ENCODE results near the gene MLXIP. TPM values are rescaled to one million over a fixed set of nuclear protein-coding genes. Genes with fewer than 3 reads are reported as not detected.

The MLXIP gene
- total and polyA plus RNA-seq, 9 of the 15 experiments (the other 6 are each of a cell fraction or from before 2014, with no cell fraction given): 2.2 to 66.3 (median 18.1) TPM

GRCh38 chr12:122123051-122123760 is 44.6 kb downstream of the MLXIP start (continued):
- TF ChIP-seq TEAD1 (CRISPR knock-in tag; IDR thresholded peaks at IDR 0.05): no peak
- no peak for TF ChIP-seq KLF1 (tag; IDR thresholded peaks at IDR 0.05)
- TF ChIP-seq PRMT5 (CRISPR knock-in tag; IDR thresholded peaks at IDR 0.05): no peak
- TF ChIP-seq TCF3 (CRISPR knock-in tag; IDR thresholded peaks at IDR 0.05): no peak
- TF ChIP-seq PCBP1 (IDR thresholded peaks at IDR 0.05; ENCODE audit: low read depth, low read length, poor library complexity, severe bottlenecking): no peak
- no peak for TF ChIP-seq FOXP4 (CRISPR knock-in tag; IDR thresholded peaks at IDR 0.05; ENCODE audit: borderline replicate concordance)
- no peak for TF ChIP-seq CBX5 (IDR thresholded peaks at IDR 0.05; ENCODE audit: borderline replicate concordance, low read depth)
- TF ChIP-seq MEIS2 (IDR thresholded peaks at IDR 0.05; ENCODE audit: partially characterized antibody): no peak
- no peak for TF ChIP-seq XRCC4 (IDR thresholded peaks at IDR 0.05; ENCODE audit: extremely low read depth, insufficient read depth, insufficient read length)
- no peak for TF ChIP-seq FOXA3 (CRISPR knock-in tag; conservative IDR thresholded peaks at IDR 0.05 in 1 of 2, IDR thresholded peaks at IDR 0.05 in 1 of 2)
- TF ChIP-seq PCBP2 (IDR thresholded peaks at IDR 0.05; ENCODE audit: low read depth, low read length, poor library complexity, severe bottlenecking): no peak
- no peak for TF ChIP-seq USF1 (CRISPR knock-in tag; IDR thresholded peaks at IDR 0.05)
- no peak for TF ChIP-seq TFE3 (CRISPR knock-in tag; IDR thresholded peaks at IDR 0.05)
- TF ChIP-seq TGIF2 (CRISPR knock-in tag; IDR thresholded peaks at IDR 0.05): no peak
- no peak for TF ChIP-seq MYC (IDR thresholded peaks at IDR 0.05; ENCODE audit: low read depth, low read length)
- no peak for TF ChIP-seq MYC (CRISPR knock-in tag; IDR thresholded peaks at IDR 0.05; ENCODE audit: borderline replicate concordance, low read depth)
- TF ChIP-seq GTF2A2 (tag; IDR thresholded peaks at IDR 0.05): no peak
- no peak for TF ChIP-seq SAFB (IDR thresholded peaks at IDR 0.05; ENCODE audit: borderline replicate concordance, low read depth, low read length)
- TF ChIP-seq ZNF408 (CRISPR knock-in tag; IDR thresholded peaks at IDR 0.05; ENCODE audit: low read depth): no peak
- TF ChIP-seq MTA3 (IDR thresholded peaks at IDR 0.05; ENCODE audit: borderline replicate concordance): peak; percentile 72; the same call in 1 of the 2 replicates
- TF ChIP-seq RHOXF2B (CRISPR knock-in tag; conservative IDR thresholded peaks at IDR 0.05): no peak
- TF ChIP-seq NFE2L1 (tag; IDR thresholded peaks at IDR 0.05; ENCODE audit: borderline replicate concordance, low read depth): no peak
- TF ChIP-seq SP2 (IDR thresholded peaks at IDR 0.05; ENCODE audit: extremely low read depth, low read depth, low read length, poor library complexity, severe bottlenecking): no peak
- no peak for TF ChIP-seq ZNF121 (CRISPR knock-in tag; conservative IDR thresholded peaks at IDR 0.05)

Measured in K562 (cell line).